ENCODE data around the gene ITPRID2. TPM values are rescaled to one million over a fixed set of nuclear protein-coding genes. Genes with fewer than 3 reads are reported as not detected.

The ITPRID2 gene
- polyA plus RNA-seq: 100 to 1,000 TPM in 1 of 4 donors, 10 to 100 TPM in 3; 39.4 to 108 (median 46.8) TPM
- long read RNA-seq, donor 1: 0 reads
- long read RNA-seq, donor 2, partial matches to known transcripts: 21 of 21 reads
- long read RNA-seq, donor 2, other reads (novel, unspliced or antisense): 0 of 21 reads
- long read RNA-seq, donor 3, full-length matches to known transcripts: 3 of 71 reads
- long read RNA-seq, donor 3, partial matches to known transcripts: 68 of 71 reads
- long read RNA-seq, donor 3, other reads (novel, unspliced or antisense): 0 of 71 reads
- long read RNA-seq, donor 4: 0 reads
- long read RNA-seq, donor 5: 0 reads
- long read RNA-seq, donor 6, full-length matches to known transcripts: 7 of 7 reads
- long read RNA-seq, donor 6, partial matches to known transcripts: 0 of 7 reads
- long read RNA-seq, donor 6, other reads (novel, unspliced or antisense): 0 of 7 reads
- long read RNA-seq, donor 7: 0 reads
- long read RNA-seq, donor 8: 0 reads
- long read RNA-seq, donor 9, full-length matches to known transcripts: 3 of 3 reads
- long read RNA-seq, donor 9, partial matches to known transcripts: 0 of 3 reads
- long read RNA-seq, donor 9, other reads (novel, unspliced or antisense): 0 of 3 reads
- long read RNA-seq, donor 10, full-length matches to known transcripts: 7 of 22 reads
- long read RNA-seq, donor 10, partial matches to known transcripts: 15 of 22 reads
- long read RNA-seq, donor 10, other reads (novel, unspliced or antisense): 0 of 22 reads

GRCh38 chr2:181891258-181891965, at the start of gene ITPRID2:
Gene ITPRID2 (plus strand): TSS chr2:181891730. CDS start chr2:181892067, 337 bp downstream.
- Histone ChIP-seq H3K4me1 (ENCODE audit: control insufficient read depth in 3 of 3, insufficient read depth in 2 of 3, low read depth in 1 of 3, low read length in 2 of 3) (no peaks in the 10 kb centered on the region), H3K4me3 (ENCODE audit: low read depth in 1 of 3, low read length in 3 of 3) (peak within 1 kb of the TSS; percentile 80 to 92 (median 89)), H3K9me3 (ENCODE audit: control insufficient read depth in 2 of 2, insufficient read depth in 1 of 2, low read depth in 1 of 2, low read length in 1 of 2) (no peaks in the 10 kb centered on the region), H3K27me3 (ENCODE audit: control insufficient read depth in 3 of 3, insufficient read depth in 3 of 3, low read length in 3 of 3) (no peaks in the 10 kb centered on the region), H3K36me3 (ENCODE audit: control insufficient read depth in 3 of 3, insufficient read depth in 2 of 3, low read depth in 1 of 3, low read length in 3 of 3) (no peaks in the 10 kb centered on the region), H3K27ac (ENCODE audit: low read depth in 1 of 3, low read length in 2 of 3) (peak within 1 kb of the TSS; percentile 95 to 99 (median 97))
- DNase-seq (peak; percentile 88 to 94), FAIRE-seq (no peak)
- WGBS, 3 donors: 0 to 1% (median 0%) methylated on average over 22 to 58 of the region's 58 CpGs

DNA sequence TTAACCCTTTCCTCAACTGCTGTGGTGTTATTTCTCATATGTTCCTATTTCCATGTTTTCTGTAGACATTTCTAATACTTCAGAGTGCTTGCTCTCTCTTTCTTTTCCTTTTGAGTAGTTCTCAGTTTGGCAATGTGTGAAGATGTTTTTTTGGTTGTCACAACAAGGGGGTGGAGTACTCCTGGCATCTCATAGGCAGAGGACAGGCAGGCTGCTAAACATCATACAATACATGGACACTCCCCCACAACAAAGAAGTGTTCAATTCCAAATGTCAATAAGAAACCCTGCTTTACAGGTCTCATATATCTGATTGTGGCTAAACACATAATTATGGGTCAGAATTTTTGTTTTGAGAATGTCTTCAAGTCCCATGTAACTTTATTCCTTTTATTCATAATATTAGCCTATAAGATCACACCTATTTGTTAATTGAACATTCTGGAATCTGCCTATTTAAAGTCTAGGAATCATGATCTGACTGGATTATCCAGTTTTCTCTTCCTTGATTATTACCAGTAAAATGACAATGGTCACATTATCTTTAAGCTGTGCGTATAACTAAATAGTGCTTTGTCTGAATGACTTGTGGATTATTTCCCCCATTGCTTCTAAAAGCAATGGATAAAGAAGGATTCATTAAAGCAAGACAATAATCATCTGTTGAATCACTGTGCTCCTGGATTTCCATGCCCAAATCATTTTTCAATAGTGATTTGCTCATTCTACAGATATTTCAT, 46.8 kb upstream of the ITPRID2 start:
- no peak for FAIRE-seq
- no peak overlapping the region for H3K4me3 ChIP-seq (ENCODE audit: low read depth in 1 of 3, low read length in 3 of 3)
- H3K9me3 ChIP-seq (ENCODE audit: control insufficient read depth in 2 of 2, insufficient read depth in 1 of 2, low read depth in 1 of 2, low read length in 1 of 2): no peaks in the 10 kb centered on the region
- no peak overlapping the region for H3K27ac ChIP-seq (ENCODE audit: low read depth in 1 of 3, low read length in 2 of 3)
- no peaks in the 10 kb centered on the region for H3K4me1 ChIP-seq (ENCODE audit: control insufficient read depth in 3 of 3, insufficient read depth in 2 of 3, low read depth in 1 of 3, low read length in 2 of 3)
- 81 to 86% (median 82%) methylated on average over 1 of the region's 1 CpG for WGBS, 3 donors
- no peak for DNase-seq
- H3K27me3 ChIP-seq (ENCODE audit: control insufficient read depth in 3 of 3, insufficient read depth in 3 of 3, low read length in 3 of 3): no peaks in the 10 kb centered on the region
- no peaks in the 10 kb centered on the region for H3K36me3 ChIP-seq (ENCODE audit: control insufficient read depth in 3 of 3, insufficient read depth in 2 of 3, low read depth in 1 of 3, low read length in 3 of 3)

- Histone ChIP-seq H3K9me3 (ENCODE audit: control insufficient read depth in 2 of 2, insufficient read depth in 1 of 2, low read depth in 1 of 2, low read length in 1 of 2) (no peaks in the 10 kb centered on the region), H3K27me3 (ENCODE audit: control insufficient read depth in 3 of 3, insufficient read depth in 3 of 3, low read length in 3 of 3) (no peaks in the 10 kb centered on the region), H3K4me1 (ENCODE audit: control insufficient read depth in 3 of 3, insufficient read depth in 2 of 3, low read depth in 1 of 3, low read length in 2 of 3) (no peaks in the 10 kb centered on the region), H3K4me3 (ENCODE audit: low read depth in 1 of 3, low read length in 3 of 3) (no peak overlapping the region), H3K36me3 (ENCODE audit: control insufficient read depth in 3 of 3, insufficient read depth in 2 of 3, low read depth in 1 of 3, low read length in 3 of 3) (no peaks in the 10 kb centered on the region), H3K27ac (ENCODE audit: low read depth in 1 of 3, low read length in 2 of 3) (no peak overlapping the region)
- DNase-seq: no peak
- no peak for FAIRE-seq
- WGBS, 3 donors: 70 to 87% (median 78%) methylated on average over 4 of the region's 4 CpGs
These were observed 44.9 kb upstream of the ITPRID2 start for GRCh38 chr2:181846399-181847197.

- DNase-seq (peak in 1 of 2 donors; percentile 14), FAIRE-seq (no peak)
- Histone ChIP-seq H3K4me1 (ENCODE audit: control insufficient read depth in 3 of 3, insufficient read depth in 2 of 3, low read depth in 1 of 3, low read length in 2 of 3) (no peaks in the 10 kb centered on the region), H3K27me3 (ENCODE audit: control insufficient read depth in 3 of 3, insufficient read depth in 3 of 3, low read length in 3 of 3) (no peaks in the 10 kb centered on the region), H3K27ac (ENCODE audit: low read depth in 1 of 3, low read length in 2 of 3) (no peak overlapping the region), H3K9me3 (ENCODE audit: control insufficient read depth in 2 of 2, insufficient read depth in 1 of 2, low read depth in 1 of 2, low read length in 1 of 2) (no peaks in the 10 kb centered on the region), H3K4me3 (ENCODE audit: low read depth in 1 of 3, low read length in 3 of 3) (no peak overlapping the region), H3K36me3 (ENCODE audit: control insufficient read depth in 3 of 3, insufficient read depth in 2 of 3, low read depth in 1 of 3, low read length in 3 of 3) (no peaks in the 10 kb centered on the region)
These were observed 44.4 kb upstream of the ITPRID2 start for GRCh38 chr2:181847198-181847556.

- Histone ChIP-seq H3K36me3 (ENCODE audit: control insufficient read depth in 3 of 3, insufficient read depth in 2 of 3, low read depth in 1 of 3, low read length in 3 of 3) (no peaks in the 10 kb centered on the region), H3K9me3 (ENCODE audit: control insufficient read depth in 2 of 2, insufficient read depth in 1 of 2, low read depth in 1 of 2, low read length in 1 of 2) (no peaks in the 10 kb centered on the region), H3K4me3 (ENCODE audit: low read depth in 1 of 3, low read length in 3 of 3) (no peak overlapping the region), H3K27ac (ENCODE audit: low read depth in 1 of 3, low read length in 2 of 3) (no peak overlapping the region), H3K27me3 (ENCODE audit: control insufficient read depth in 3 of 3, insufficient read depth in 3 of 3, low read length in 3 of 3) (no peaks in the 10 kb centered on the region), H3K4me1 (ENCODE audit: control insufficient read depth in 3 of 3, insufficient read depth in 2 of 3, low read depth in 1 of 3, low read length in 2 of 3) (no peaks in the 10 kb centered on the region)
- no peak for DNase-seq
- FAIRE-seq: no peak
- WGBS, 3 donors: 70 to 96% (median 89%) methylated on average over 2 of the region's 2 CpGs
These were observed 43.8 kb upstream of the ITPRID2 start for GRCh38 chr2:181847702-181848101.

DNA sequence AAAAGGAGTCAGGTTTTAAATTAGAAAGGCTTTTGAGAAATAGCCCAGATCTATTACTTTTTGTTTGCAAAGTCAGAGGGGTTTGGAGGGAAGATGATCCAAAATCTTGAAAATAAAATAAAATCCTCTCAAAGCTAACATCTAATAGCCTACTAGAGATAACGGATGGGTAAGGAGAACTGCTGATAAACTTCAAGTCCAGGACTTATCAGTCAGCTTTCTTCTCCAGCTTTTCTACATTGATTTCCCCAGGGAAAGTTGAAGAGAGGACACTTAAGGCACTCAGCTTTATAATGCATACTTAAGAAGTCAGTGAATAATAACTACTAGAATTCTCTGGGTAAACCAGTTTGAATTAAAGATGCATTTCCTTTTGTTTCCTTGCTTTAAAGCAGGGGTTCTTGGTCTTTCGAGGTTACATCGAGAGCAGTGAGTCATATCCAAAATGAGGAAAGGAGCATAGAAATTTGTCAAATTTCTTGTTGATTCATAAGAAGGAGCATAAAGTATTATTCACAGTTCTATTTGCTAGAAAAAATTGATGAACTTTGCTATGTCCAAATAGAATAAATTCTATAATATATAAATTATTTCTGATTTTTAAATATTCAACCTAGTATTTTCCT, 43.2 kb upstream of the ITPRID2 start:
- FAIRE-seq: peak; percentile 62
- Histone ChIP-seq H3K27me3 (ENCODE audit: control insufficient read depth in 3 of 3, insufficient read depth in 3 of 3, low read length in 3 of 3) (no peaks in the 10 kb centered on the region), H3K36me3 (ENCODE audit: control insufficient read depth in 3 of 3, insufficient read depth in 2 of 3, low read depth in 1 of 3, low read length in 3 of 3) (no peaks in the 10 kb centered on the region), H3K4me3 (ENCODE audit: low read depth in 1 of 3, low read length in 3 of 3) (no peak overlapping the region), H3K27ac (ENCODE audit: low read depth in 1 of 3, low read length in 2 of 3) (no peak overlapping the region), H3K9me3 (ENCODE audit: control insufficient read depth in 2 of 2, insufficient read depth in 1 of 2, low read depth in 1 of 2, low read length in 1 of 2) (no peaks in the 10 kb centered on the region), H3K4me1 (ENCODE audit: control insufficient read depth in 3 of 3, insufficient read depth in 2 of 3, low read depth in 1 of 3, low read length in 2 of 3) (no peaks in the 10 kb centered on the region)
- DNase-seq: no peak
- WGBS, 3 donors: 56 to 78% (median 56%) methylated on average over 3 of the region's 3 CpGs

DNA sequence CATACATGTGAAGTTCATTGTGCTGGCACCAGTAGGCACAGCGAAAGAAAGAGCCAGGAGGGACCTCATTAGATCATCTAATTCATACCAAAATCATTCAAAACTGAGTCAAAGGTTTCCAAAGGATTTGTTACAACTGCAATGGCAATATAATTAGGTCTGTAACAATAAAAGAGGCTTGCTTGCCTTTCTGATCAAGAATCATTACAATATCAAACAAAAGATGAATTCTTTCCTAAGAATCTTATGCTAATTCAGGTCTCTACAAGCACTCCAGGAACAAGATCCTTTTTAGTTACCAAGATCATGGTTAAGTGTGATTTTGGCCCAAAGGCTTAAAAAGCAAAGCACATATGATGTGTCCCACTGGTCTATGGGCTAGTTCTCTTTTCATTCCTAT, 41.9 kb upstream of the ITPRID2 start:
- no peaks in the 10 kb centered on the region for H3K27me3 ChIP-seq (ENCODE audit: control insufficient read depth in 3 of 3, insufficient read depth in 3 of 3, low read length in 3 of 3)
- 91 to 97% (median 95%) methylated on average over 1 of the region's 1 CpG for WGBS, 3 donors
- no peaks in the 10 kb centered on the region for H3K4me1 ChIP-seq (ENCODE audit: control insufficient read depth in 3 of 3, insufficient read depth in 2 of 3, low read depth in 1 of 3, low read length in 2 of 3)
- H3K36me3 ChIP-seq (ENCODE audit: control insufficient read depth in 3 of 3, insufficient read depth in 2 of 3, low read depth in 1 of 3, low read length in 3 of 3): no peaks in the 10 kb centered on the region
- no peak overlapping the region for H3K27ac ChIP-seq (ENCODE audit: low read depth in 1 of 3, low read length in 2 of 3)
- H3K4me3 ChIP-seq (ENCODE audit: low read depth in 1 of 3, low read length in 3 of 3): no peak overlapping the region
- DNase-seq (no peak), FAIRE-seq (no peak)
- no peaks in the 10 kb centered on the region for H3K9me3 ChIP-seq (ENCODE audit: control insufficient read depth in 2 of 2, insufficient read depth in 1 of 2, low read depth in 1 of 2, low read length in 1 of 2)

Data from small intestine (tissue), 16 donors.